Smooth muscle cell (in vitro differentiated cells): ENCODE measurements around the gene NFATC1. TPM values are rescaled to one million over a fixed set of nuclear protein-coding genes. Genes with fewer than 3 reads are reported as not detected.

Experiments
- DNase-seq: peaks from one replicate; lab custom pipeline; 2025; ENCODE audit not compliant: unreplicated experiment; lab: John Stamatoyannopoulos, UW
- H2AFZ ChIP-seq: fragments of 200-600 bp; sonication (generic); 2 replicates; pipeline ENCODE4 v1.6.0; 2016; ENCODE audit warnings: antibody characterized with exemption, low read depth, mild to moderate bottlenecking
- H3F3A ChIP-seq: fragments of 200-600 bp; sonication (generic); 2 replicates; pipeline ENCODE4 v1.6.0; 2017; ENCODE audit warnings: antibody characterized with exemption, low read depth
- H3K27ac ChIP-seq: fragments of 200-600 bp; sonication (generic); 2 replicates; pipeline ENCODE4 v1.5.1; 2016; ENCODE audit warnings: low read depth, mild to moderate bottlenecking
- H3K27me3 ChIP-seq: fragments of 200-600 bp; sonication (generic); 2 replicates; pipeline ENCODE4 v1.6.1; 2016; ENCODE audit warnings: low read depth, mild to moderate bottlenecking
- H3K36me3 ChIP-seq: fragments of 200-600 bp; sonication (generic); 2 replicates; pipeline ENCODE4 v1.5.1; 2016; ENCODE audit warnings: low read depth
- H3K4me1 ChIP-seq: fragments of 200-600 bp; sonication (generic); 2 replicates; pipeline ENCODE4 v1.5.1; 2016; ENCODE audit warnings: low read depth
- H3K4me2 ChIP-seq: fragments of 200-600 bp; sonication (generic); 2 replicates; pipeline ENCODE4 v1.6.0; 2016; ENCODE audit warnings: mild to moderate bottlenecking
- H3K4me3 ChIP-seq: fragments of 200-600 bp; sonication (generic); 2 replicates; pipeline ENCODE4 v1.5.1; 2016; ENCODE audit warnings: mild to moderate bottlenecking
- H3K79me2 ChIP-seq: fragments of 200-600 bp; sonication (generic); 2 replicates; pipeline ENCODE4 v1.6.0; 2016; ENCODE audit warnings: low read depth, mild to moderate bottlenecking
- H3K9ac ChIP-seq: fragments of 200-600 bp; sonication (generic); 2 replicates; pipeline ENCODE4 v1.6.0; 2016; ENCODE audit warnings: low read depth
- H3K9me3 ChIP-seq: fragments of 200-600 bp; sonication (generic); replicated peaks from 2 replicates; pipeline ENCODE4 v1.5.1; 2016; ENCODE audit warnings: low read depth
- H4K20me1 ChIP-seq: fragments of 200-600 bp; sonication (generic); 2 replicates; pipeline ENCODE4 v1.6.0; 2016; ENCODE audit warnings: low read depth
- CTCF ChIP-seq: fragments of 200-600 bp; sonication (generic); IDR thresholded peaks from 2 replicates; pipeline ENCODE4 v1.5.1; 2017; ENCODE audit warnings: borderline replicate concordance, mild to moderate bottlenecking, antibody characterized with exemption; ENCODE audit not compliant: insufficient read depth, poor library complexity, severe bottlenecking
- WGBS: methylation state at CpG from one replicate; pipeline ENCODE4 v1.1.7; 2016; ENCODE audit warnings: low lambda C conversion rate; 5-methylcytosine and 5-hydroxymethylcytosine counted together
- polyA plus RNA-seq: library from polyadenylated mRNA; unstranded; fragments of >200 nt; fragmentation: Nextera tagmentation; extraction: Ambion mirVana; gene quantifications from 2 replicates; pipeline ENCODE4 v1.2.1, GENCODE V29; 2016
- total RNA-seq: library from RNA; depleted of rRNA; stranded (reverse); fragments of >200 nt; gene quantifications from 2 replicates; pipeline ENCODE4 v1.2.3, GENCODE V29; 2014

NFATC1 gene
- total and polyA plus RNA-seq, 2 experiments from 2014 or later, result 13.1 to 19.2 TPM

- WGBS, result 91% methylated on average over 34 of the region's 34 CpGs
- H3K27ac ChIP-seq, result no peak overlapping the region
- no peak for DNase-seq
Measured at GRCh38 chr18:79560042-79560860, 164.5 kb downstream of the NFATC1 start.

GRCh38 chr18:79560861-79561210, 165.1 kb downstream of the NFATC1 start:
- H2AFZ ChIP-seq, result no peak overlapping the region
- no peak overlapping the region for H3K27ac ChIP-seq
- no peak for TF ChIP-seq CTCF
- no peak overlapping the region for H3K4me2 ChIP-seq
- H3K9ac ChIP-seq, result no peak overlapping the region
- no peaks in the 10 kb centered on the region for H4K20me1 ChIP-seq
- H3F3A ChIP-seq, result no peaks in the 10 kb centered on the region
- no peaks in the 10 kb centered on the region for H3K36me3 ChIP-seq
- H3K4me3 ChIP-seq, result no peak overlapping the region
- H3K4me1 ChIP-seq, result no peaks in the 10 kb centered on the region
- DNase-seq, result no peak
- H3K9me3 ChIP-seq, result no peaks in the 10 kb centered on the region
- H3K79me2 ChIP-seq, result no peaks in the 10 kb centered on the region
- no peaks in the 10 kb centered on the region for H3K27me3 ChIP-seq
- WGBS, result 93% methylated on average over 5 of the region's 5 CpGs

More at GRCh38 chr18:79560042-79560860, 164.5 kb downstream of the NFATC1 start:
- Histone ChIP-seq H3K36me3 (no peaks in the 10 kb centered on the region), H4K20me1 (no peaks in the 10 kb centered on the region), H3K9ac (no peak overlapping the region), H3K9me3 (no peaks in the 10 kb centered on the region), H2AFZ (no peak overlapping the region), H3K4me1 (no peaks in the 10 kb centered on the region), H3K4me2 (no peak overlapping the region), H3K27me3 (no peaks in the 10 kb centered on the region), H3K4me3 (no peak overlapping the region), H3F3A (no peaks in the 10 kb centered on the region), H3K79me2 (no peaks in the 10 kb centered on the region)
- no peak for TF ChIP-seq CTCF

GRCh38 chr18:79563949-79564348, 168.2 kb downstream of the NFATC1 start:
- DNase-seq, result no peak
- Histone ChIP-seq H3K9ac (no peak overlapping the region), H3K4me2 (no peak overlapping the region), H3K4me3 (no peak overlapping the region), H4K20me1 (no peaks in the 10 kb centered on the region), H3K4me1 (peaks cover 23% of the 10 kb centered on the region), H3K27me3 (no peaks in the 10 kb centered on the region), H2AFZ (no peak overlapping the region), H3K9me3 (no peaks in the 10 kb centered on the region), H3F3A (peaks cover 7% of the 10 kb centered on the region), H3K79me2 (no peaks in the 10 kb centered on the region), H3K36me3 (no peaks in the 10 kb centered on the region), H3K27ac (no peak overlapping the region)
- TF ChIP-seq CTCF, result no peak
- 93% methylated on average over 6 of the region's 6 CpGs for WGBS

GRCh38 chr18:79564441-79564840, 168.7 kb downstream of the NFATC1 start:
- Histone ChIP-seq H3K27ac (no peak overlapping the region), H3K4me1 (peaks cover 23% of the 10 kb centered on the region), H3K9me3 (no peaks in the 10 kb centered on the region), H3F3A (peaks cover 7% of the 10 kb centered on the region), H3K27me3 (no peaks in the 10 kb centered on the region), H3K4me3 (no peak overlapping the region), H4K20me1 (no peaks in the 10 kb centered on the region), H3K79me2 (no peaks in the 10 kb centered on the region), H2AFZ (no peak overlapping the region), H3K9ac (no peak overlapping the region), H3K36me3 (no peaks in the 10 kb centered on the region), H3K4me2 (no peak overlapping the region)
- DNase-seq, result no peak
- no peak for TF ChIP-seq CTCF
- 87% methylated on average over 6 of the region's 6 CpGs for WGBS
